Subcutaneous abdominal adipose tissue (tissue), 5 donors: ENCODE results near the gene QRFP.

Source experiments
- H3K27ac ChIP-seq: one replicate; pipeline ENCODE4 v1.7.0; 2013; ENCODE audit warnings: low read depth, mild to moderate bottlenecking, inconsistent platforms, low read length, moderate library complexity
- H3K27me3 ChIP-seq, 5 donors: one replicate each; pipeline ENCODE4 v1.7.0; 2013; ENCODE audit warnings: low read length in 5 of 5, inconsistent platforms in 1 of 5; ENCODE audit not compliant: control insufficient read depth in 5 of 5, insufficient read depth in 4 of 5
- H3K36me3 ChIP-seq, 5 donors: one replicate each; pipeline ENCODE4 v1.7.0; 2013; ENCODE audit warnings: low read length in 5 of 5; ENCODE audit not compliant: control insufficient read depth in 5 of 5, insufficient read depth in 5 of 5
- H3K4me1 ChIP-seq, 5 donors: one replicate each; pipeline ENCODE4 v1.7.0; 2013; ENCODE audit warnings: low read length in 5 of 5, mild to moderate bottlenecking in 3 of 5, moderate library complexity in 1 of 5; ENCODE audit not compliant: control insufficient read depth in 5 of 5, insufficient read depth in 5 of 5
- H3K4me3 ChIP-seq, 5 donors: one replicate each; pipeline ENCODE4 v1.7.0; 2013; ENCODE audit warnings: low read length in 5 of 5, low read depth in 1 of 5
- H3K9ac ChIP-seq, 5 donors: one replicate each; pipeline ENCODE4 v1.7.0; 2013; ENCODE audit warnings: low read length in 5 of 5, mild to moderate bottlenecking in 4 of 5, moderate library complexity in 3 of 5
- H3K9me3 ChIP-seq, 5 donors: one replicate each; pipeline ENCODE4 v1.7.0; 2013; ENCODE audit warnings: low read length in 5 of 5; ENCODE audit not compliant: control insufficient read depth in 5 of 5
- donor health status: healthy.
- donor health status: healthy.
- donor health status: healthy.
- donor health status: healthy.
- donor health status: healthy.

The QRFP gene

GRCh38 chr9:130880599-130881220, 15.9 kb downstream of the QRFP start:
- H3K4me3 ChIP-seq, result no peak overlapping the region
- H3K9ac ChIP-seq, result no peak overlapping the region
- H3K27ac ChIP-seq, result no peak overlapping the region
- H3K36me3 ChIP-seq, result peaks cover 11 to 88% (median 77%) of the 10 kb centered on the region in 5 donors
- no peaks in the 10 kb centered on the region for H3K27me3 ChIP-seq
- no peaks in the 10 kb centered on the region for H3K9me3 ChIP-seq
- H3K4me1 ChIP-seq, result peaks cover 0 to 15% (median 4%) of the 10 kb centered on the region in 5 donors

- Histone ChIP-seq H3K27ac (no peak overlapping the region), H3K4me3 (no peak overlapping the region), H3K9ac (no peak overlapping the region), H3K9me3 (no peaks in the 10 kb centered on the region), H3K36me3 (peaks cover 11 to 88% (median 76%) of the 10 kb centered on the region in 5 donors), H3K27me3 (no peaks in the 10 kb centered on the region), H3K4me1 (peaks cover 0 to 15% (median 4%) of the 10 kb centered on the region in 5 donors)
Observed at GRCh38 chr9:130879863-130880411, 16.7 kb downstream of the QRFP start.

GRCh38 chr9:130878295-130878694, 18.3 kb downstream of the QRFP start:
- H3K36me3 ChIP-seq, result peaks cover 15 to 88% (median 76%) of the 10 kb centered on the region in 5 donors
- H3K27ac ChIP-seq, result no peak overlapping the region
- H3K9me3 ChIP-seq, result no peaks in the 10 kb centered on the region
- no peak overlapping the region for H3K9ac ChIP-seq
- no peaks in the 10 kb centered on the region for H3K27me3 ChIP-seq
- no peak overlapping the region for H3K4me3 ChIP-seq
- peaks cover 0 to 21% (median 7%) of the 10 kb centered on the region in 5 donors for H3K4me1 ChIP-seq

- Histone ChIP-seq H3K4me1 (peaks cover 0 to 31% (median 17%) of the 10 kb centered on the region in 5 donors), H3K27me3 (no peaks in the 10 kb centered on the region), H3K27ac (peak overlapping the region; percentile 69), H3K4me3 (no peak overlapping the region), H3K9ac (no peak overlapping the region), H3K36me3 (peaks cover 15 to 88% (median 80%) of the 10 kb centered on the region in 5 donors), H3K9me3 (no peaks in the 10 kb centered on the region)
Observed at GRCh38 chr9:130877300-130877699, 19.3 kb downstream of the QRFP start.

DNA sequence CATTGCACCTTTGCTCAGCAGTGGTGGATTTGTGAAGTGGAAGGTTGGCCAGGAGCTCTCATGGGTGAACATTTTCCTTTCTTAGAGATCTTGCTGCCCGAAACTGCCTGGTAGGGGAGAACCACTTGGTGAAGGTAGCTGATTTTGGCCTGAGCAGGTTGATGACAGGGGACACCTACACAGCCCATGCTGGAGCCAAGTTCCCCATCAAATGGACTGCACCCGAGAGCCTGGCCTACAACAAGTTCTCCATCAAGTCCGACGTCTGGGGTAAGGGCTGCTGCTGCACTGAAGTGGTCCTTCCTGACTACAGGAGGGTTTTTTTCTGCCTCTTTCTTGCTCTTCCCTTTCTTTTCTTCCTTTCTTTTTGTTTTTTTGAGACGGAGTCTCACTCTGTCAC, 21.8 kb downstream of the QRFP start:
- H3K27ac ChIP-seq, result no peak overlapping the region

GRCh38 chr9:130873966-130874365, 22.6 kb downstream of the QRFP start:
- Histone ChIP-seq H3K27me3 (no peaks in the 10 kb centered on the region), H3K36me3 (peaks cover 7 to 77% (median 64%) of the 10 kb centered on the region in 5 donors), H3K4me1 (peaks cover 0 to 40% (median 22%) of the 10 kb centered on the region in 5 donors), H3K9ac (no peak overlapping the region), H3K9me3 (no peaks in the 10 kb centered on the region), H3K4me3 (no peak overlapping the region), H3K27ac (no peak overlapping the region)

More for the DNA sequence above, 21.8 kb downstream of the QRFP start:
- peaks cover 0 to 32% (median 17%) of the 10 kb centered on the region in 5 donors for H3K4me1 ChIP-seq
- no peak overlapping the region for H3K4me3 ChIP-seq
- peaks cover 15 to 81% (median 69%) of the 10 kb centered on the region in 5 donors for H3K36me3 ChIP-seq
- no peaks in the 10 kb centered on the region for H3K27me3 ChIP-seq
- H3K9me3 ChIP-seq, result no peaks in the 10 kb centered on the region
- H3K9ac ChIP-seq, result no peak overlapping the region

DNA sequence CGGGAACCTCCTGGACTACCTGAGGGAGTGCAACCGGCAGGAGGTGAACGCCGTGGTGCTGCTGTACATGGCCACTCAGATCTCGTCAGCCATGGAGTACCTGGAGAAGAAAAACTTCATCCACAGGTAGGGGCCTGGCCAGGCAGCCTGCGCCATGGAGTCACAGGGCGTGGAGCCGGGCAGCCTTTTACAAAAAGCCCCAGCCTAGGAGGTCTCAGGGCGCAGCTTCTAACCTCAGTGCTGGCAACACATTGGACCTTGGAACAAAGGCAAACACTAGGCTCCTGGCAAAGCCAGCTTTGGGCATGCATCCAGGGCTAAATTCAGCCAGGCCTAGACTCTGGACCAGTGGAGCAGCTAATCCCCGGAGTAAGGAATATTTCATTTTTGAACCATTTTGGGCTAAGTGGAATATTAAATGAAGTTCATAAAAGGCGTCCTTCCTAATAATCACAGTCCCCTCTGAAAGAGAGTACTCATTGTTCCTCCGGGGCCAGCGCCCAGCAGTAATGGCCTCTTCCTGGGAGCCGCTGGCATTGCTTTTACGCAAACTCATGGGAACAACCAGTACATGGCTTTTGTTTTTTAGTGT, 23.6 kb downstream of the QRFP start:
- Histone ChIP-seq H3K4me1 (peaks cover 0 to 36% (median 22%) of the 10 kb centered on the region in 5 donors), H3K9me3 (no peaks in the 10 kb centered on the region), H3K27ac (no peak overlapping the region), H3K4me3 (no peak overlapping the region), H3K36me3 (peaks cover 4 to 68% (median 56%) of the 10 kb centered on the region in 5 donors), H3K9ac (no peak overlapping the region), H3K27me3 (no peaks in the 10 kb centered on the region)

GRCh38 chr9:130872508-130872907, 24.1 kb downstream of the QRFP start:
- no peak overlapping the region for H3K9ac ChIP-seq
- no peak overlapping the region for H3K27ac ChIP-seq
- no peaks in the 10 kb centered on the region for H3K27me3 ChIP-seq
- H3K4me1 ChIP-seq, result peaks cover 0 to 35% (median 23%) of the 10 kb centered on the region in 5 donors
- H3K36me3 ChIP-seq, result peaks cover 4 to 69% (median 56%) of the 10 kb centered on the region in 5 donors
- H3K4me3 ChIP-seq, result no peak overlapping the region
- no peaks in the 10 kb centered on the region for H3K9me3 ChIP-seq

DNA sequence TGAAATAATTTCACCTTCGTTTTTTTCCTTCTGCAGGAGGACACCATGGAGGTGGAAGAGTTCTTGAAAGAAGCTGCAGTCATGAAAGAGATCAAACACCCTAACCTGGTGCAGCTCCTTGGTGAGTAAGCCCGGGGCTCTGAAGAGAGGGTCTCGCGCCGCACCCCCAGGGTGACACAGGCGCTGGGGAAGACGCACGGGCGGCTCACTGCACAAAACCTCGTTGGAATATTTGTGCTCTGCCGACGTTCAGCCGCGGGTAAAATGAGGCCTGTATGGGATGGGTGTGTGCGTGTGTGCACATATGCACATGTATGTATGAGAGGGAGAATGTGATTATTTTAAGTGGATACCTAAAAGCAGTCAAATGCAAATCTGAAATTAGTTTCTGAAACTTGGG, 24.5 kb downstream of the QRFP start:
- Histone ChIP-seq H3K36me3 (peaks cover 4 to 73% (median 55%) of the 10 kb centered on the region in 5 donors), H3K4me1 (peaks cover 0 to 35% (median 21%) of the 10 kb centered on the region in 5 donors), H3K27ac (no peak overlapping the region), H3K9ac (no peak overlapping the region), H3K4me3 (no peak overlapping the region), H3K9me3 (no peaks in the 10 kb centered on the region), H3K27me3 (no peaks in the 10 kb centered on the region)

- Histone ChIP-seq H3K27ac (no peak overlapping the region), H3K27me3 (no peaks in the 10 kb centered on the region), H3K4me3 (no peak overlapping the region), H3K9me3 (no peaks in the 10 kb centered on the region), H3K36me3 (peaks cover 4 to 70% (median 53%) of the 10 kb centered on the region in 5 donors), H3K4me1 (peaks cover 1 to 36% (median 25%) of the 10 kb centered on the region in 5 donors), H3K9ac (no peak overlapping the region)
Observed at GRCh38 chr9:130871395-130872062, 25.1 kb downstream of the QRFP start.
